SK-N-SH (cell line): ENCODE results near the gene CATSPER3.

Experiments used
- CHD2 ChIP-seq: fragments of 150-350 bp; IDR thresholded peaks from 2 replicates; pipeline ENCODE4 v1.6.1; 2018; ENCODE audit warnings: low read length; ENCODE audit not compliant: partially characterized antibody
- CTCF ChIP-seq: fragments of 200-600 bp; sonication (generic); IDR thresholded peaks from 2 replicates; pipeline ENCODE4 v1.6.1; 2017; ENCODE audit warnings: antibody characterized with exemption, mild to moderate bottlenecking, moderate library complexity
- EP300 ChIP-seq, 2 experiments: IDR thresholded peaks; 2 replicates each; pipeline versions ENCODE4 v1.4.0 to v1.6.1; 2012; ENCODE audit warnings: borderline replicate concordance in 1 of 2, low read depth in 1 of 2, low read length in 1 of 2
- FOXM1 ChIP-seq: IDR thresholded peaks from 2 replicates; pipeline ENCODE4 v1.4.0; 2012; ENCODE audit warnings: low read depth, mild to moderate bottlenecking
- GABPA ChIP-seq: IDR thresholded peaks from 2 replicates; pipeline ENCODE4 v1.4.0; 2012; ENCODE audit warnings: low read depth, mild to moderate bottlenecking
- MXI1 ChIP-seq: IDR thresholded peaks from 2 replicates; pipeline ENCODE4 v1.6.1; 2012; ENCODE audit warnings: mild to moderate bottlenecking, low read depth, low read length, improper control_type of control experiment
- POLR2AphosphoS5 ChIP-seq: IDR thresholded peaks from 2 replicates; pipeline ENCODE4 v1.6.1; 2012; ENCODE audit warnings: low read depth, low read length
- RAD21 ChIP-seq: IDR thresholded peaks from 2 replicates; pipeline ENCODE4 v1.6.1; 2012; ENCODE audit warnings: mild to moderate bottlenecking, low read length
- RCOR1 ChIP-seq: fragments of 150-350 bp; IDR thresholded peaks from 2 replicates; pipeline ENCODE4 v1.6.1; 2017; ENCODE audit warnings: antibody characterized with exemption, low read length
- SIN3A ChIP-seq: IDR thresholded peaks from 2 replicates; pipeline ENCODE4 v1.6.1; 2012; ENCODE audit warnings: low read depth, mild to moderate bottlenecking, low read length, moderate library complexity, borderline replicate concordance
- SMC3 ChIP-seq: IDR thresholded peaks from 2 replicates; pipeline ENCODE4 v1.6.1; 2012; ENCODE audit warnings: low read depth, low read length, improper control_type of control experiment
- TAF1 ChIP-seq: IDR thresholded peaks from 2 replicates; pipeline ENCODE4 v1.6.1; 2012; ENCODE audit warnings: low read depth, mild to moderate bottlenecking, low read length, moderate library complexity, borderline replicate concordance

- TF ChIP-seq SIN3A (no peak), GABPA (no peak), CTCF (no peak), POLR2AphosphoS5 (no peak), EP300 (IDR thresholded peaks at IDR 0.05; ENCODE audit: borderline replicate concordance in 1 of 2, low read depth in 1 of 2, low read length in 1 of 2) (no peak), RCOR1 (no peak), FOXM1 (no peak), TAF1 (no peak), MXI1 (no peak), SMC3 (no peak), CHD2 (no peak), RAD21 (no peak)
These were observed 42.2 kb downstream of the CATSPER3 start for GRCh38 chr5:135009736-135010501.
